HCT116 (cell line): ENCODE measurements around the gene GRB10. TPM values are rescaled to one million over a fixed set of nuclear protein-coding genes. Genes with fewer than 3 reads are reported as not detected.

ENCODE experiments used
- ATAC-seq: fragments of 200-7000 bp; cut with Tn5 transposase; 2 replicates; pipeline ENCODE4 v1.9.1; 2020; ENCODE audit warnings: mild to moderate bottlenecking, moderate library complexity
- BruUV-seq: library from RNA; stranded (reverse); fragments of 400-500 nt; replicated peaks from 2 replicates; lab custom pipeline; 2021; lab: Mats Ljungman, UMichigan
- CTCF ChIA-PET: fragments of 300-600 bp; sonication (Branson Sonifier 250); formaldehyde crosslinking; loops from one replicate; lab custom pipeline; 2021; ENCODE audit warnings: antibody characterized with exemption; lab: Charles Lee
- POLR2A ChIA-PET: fragments of 300-600, 350-600 bp; sonication (Branson Sonifier 250); formaldehyde crosslinking; loops from one replicate; lab custom pipeline; 2021; ENCODE audit warnings: antibody characterized with exemption; lab: Charles Lee
- RAD21 ChIA-PET, 2 experiments: fragments of 300-600 bp; sonication (Branson Sonifier 250); formaldehyde crosslinking; loops; one replicate each; lab custom pipeline; 2023; ENCODE audit warnings: low total read pairs in 2 of 2; ENCODE audit not compliant: uncharacterized antibody in 2 of 2, unreplicated experiment in 2 of 2, low non-redundant PET in 1 of 2; lab: Charles Lee
- DNase-seq: peaks from one replicate; pipeline ENCODE4 v3.0.0-alpha.2; 2010; ENCODE audit warnings: low read depth, low spot score
- H2AFZ ChIP-seq: fragments of 200-600 bp; shearing (Covaris generic), sonication (generic); 2 replicates; pipeline ENCODE4 v1.6.1; 2017; ENCODE audit warnings: low read depth, mixed run types, mixed read lengths, antibody characterized with exemption, low read length; ENCODE audit not compliant: poor library complexity, severe bottlenecking
- H3K27ac ChIP-seq: 2 replicates; pipeline ENCODE4 v1.5.1; 2012; ENCODE audit warnings: low read depth, low read length
- H3K27me3 ChIP-seq: fragments of 200-600 bp; sonication (generic); 2 replicates; pipeline ENCODE4 v1.6.1; 2016; ENCODE audit warnings: mixed run types, low read length, mixed read lengths; ENCODE audit not compliant: insufficient read depth
- H3K36me3 ChIP-seq, 2 experiments: fragments of 200-500 bp in 1 of 2; fragments of 200-600 bp in 1 of 2; sonication (Bioruptor generic) in 1 of 2; sonication (generic) in 1 of 2; 2 replicates each; pipeline versions ENCODE4 v1.5.1 to v1.6.1; 2014 to 2016; ENCODE audit warnings: low read length in 2 of 2, inconsistent platforms in 1 of 2, mixed read lengths in 1 of 2, mixed run types in 1 of 2; ENCODE audit not compliant: insufficient read depth in 2 of 2, control insufficient read depth in 1 of 2
- H3K4me1 ChIP-seq, 2 experiments: fragments of 200-600 bp in 1 of 2; sonication (generic) in 1 of 2; 2 replicates each; pipeline versions ENCODE4 v1.5.1 to v1.6.1; 2012 to 2017; ENCODE audit warnings: low read length in 2 of 2, inconsistent platforms in 1 of 2, mild to moderate bottlenecking in 1 of 2, mixed read lengths in 1 of 2, mixed run types in 1 of 2, moderate library complexity in 1 of 2; ENCODE audit not compliant: insufficient read depth in 2 of 2, control insufficient read depth in 1 of 2
- H3K4me2 ChIP-seq: fragments of 200-600 bp; sonication (generic); 2 replicates; pipeline ENCODE4 v1.6.1; 2017; ENCODE audit warnings: mixed run types, low read length, mixed read lengths
- H3K4me3 ChIP-seq, 2 experiments: fragments of 200-600 bp in 1 of 2; sonication (generic) in 1 of 2; replicated peaks in 1 of 2; 2 replicates each; pipeline ENCODE4 v1.5.1; 2011 to 2016; ENCODE audit warnings: low read length in 2 of 2, control low read depth in 1 of 2, low read depth in 1 of 2, mild to moderate bottlenecking in 1 of 2, mixed read lengths in 1 of 2, mixed run types in 1 of 2
- H3K79me2 ChIP-seq: fragments of 200-600 bp; sonication (generic); 2 replicates; pipeline ENCODE4 v1.6.1; 2017; ENCODE audit warnings: mild to moderate bottlenecking, mixed run types, low read length, moderate library complexity, mixed read lengths; ENCODE audit not compliant: insufficient read depth
- H3K9ac ChIP-seq: fragments of 200-600 bp; sonication (generic); 2 replicates; pipeline ENCODE4 v1.6.1; 2016; ENCODE audit warnings: low read length, mixed read lengths
- H3K9me2 ChIP-seq: fragments of 200-600 bp; sonication (generic), shearing (Covaris generic); 2 replicates; pipeline ENCODE4 v1.6.1; 2017; ENCODE audit warnings: mixed run types, mild to moderate bottlenecking, moderate library complexity; ENCODE audit not compliant: insufficient read depth
- H3K9me3 ChIP-seq, 2 experiments: fragments of 200-500 bp in 1 of 2; fragments of 200-600 bp in 1 of 2; sonication (Bioruptor generic) in 1 of 2; sonication (generic) in 1 of 2; 2 replicates each; pipeline ENCODE4 v1.6.1; 2014 to 2017; ENCODE audit warnings: low read length in 2 of 2, mixed read lengths in 2 of 2, inconsistent platforms in 1 of 2, low read depth in 1 of 2, mild to moderate bottlenecking in 1 of 2, mixed run types in 1 of 2, moderate library complexity in 1 of 2; ENCODE audit not compliant: control insufficient read depth in 1 of 2, insufficient read depth in 1 of 2
- H4K20me1 ChIP-seq: fragments of 200-600 bp; sonication (generic), shearing (Covaris generic); 2 replicates; pipeline ENCODE4 v1.6.1; 2017; ENCODE audit warnings: mixed run types, mild to moderate bottlenecking, moderate library complexity; ENCODE audit not compliant: insufficient read depth
- CEBPB ChIP-seq: IDR thresholded peaks from 2 replicates; pipeline ENCODE4 v1.6.1; 2012; ENCODE audit warnings: low read depth
- SIN3A ChIP-seq: IDR thresholded peaks from 2 replicates; pipeline ENCODE4 v1.6.1; 2012; ENCODE audit warnings: low read depth
- YY1 ChIP-seq: IDR thresholded peaks from 2 replicates; pipeline ENCODE4 v1.6.1; 2011; ENCODE audit warnings: low read length, low read depth, moderate library complexity, mild to moderate bottlenecking; ENCODE audit not compliant: insufficient replicate concordance; ENCODE audit errors: extremely low read depth
- ZFX ChIP-seq: fragments of 450-650 bp; IDR thresholded peaks from 2 replicates; pipeline ENCODE4 v1.6.1; 2017
- intact Hi-C: fragments of 100-400 bp; cut with micrococcal nuclease; formaldehyde crosslinking; loops from 2 replicates; pipeline ENCODE4 v1.10.0; 2022
- total RNA-seq: library from RNA; stranded (reverse); gene quantifications from one replicate; pipeline ENCODE4 v1.2.1, GENCODE V29; 2021; ENCODE audit not compliant: unreplicated experiment

The GRB10 gene
- total RNA-seq, 1 experiment from 2014 or later, result 37.3 TPM

- no peak for TF ChIP-seq SIN3A
- RAD21 ChIA-PET, result no interaction called here
- Histone ChIP-seq H3K9ac (no peak overlapping the region), H3K9me3 (no peaks in the 10 kb centered on the region), H3K27ac (no peak overlapping the region), H3K4me2 (no peak overlapping the region), H4K20me1 (no peaks in the 10 kb centered on the region), H2AFZ (no peak overlapping the region), H3K4me3 (no peak overlapping the region), H3K36me3 (no peaks in the 10 kb centered on the region), H3K79me2 (no peaks in the 10 kb centered on the region), H3K27me3 (no peaks in the 10 kb centered on the region), H3K9me2 (no peaks in the 10 kb centered on the region), H3K4me1 (no peaks in the 10 kb centered on the region)
- BruUV-seq, result no TSS peak
- DNase-seq (no peak), ATAC-seq (no peak)
- CTCF ChIA-PET, result interaction anchor here (1.1 kb wide), 1 partner anchor 12 kb away, joined by 3 read pairs; no protein-coding TSS in a partner anchor
- intact Hi-C loops, result no loop called here
- POLR2A ChIA-PET, result no interaction called here
Measured at GRCh38 chr7:50646069-50646468, 136.6 kb downstream of the GRB10 start.

- no peak overlapping the region for H3K4me2 ChIP-seq
- H2AFZ ChIP-seq, result no peak overlapping the region
- H3K4me3 ChIP-seq, result no peak overlapping the region
- no peaks in the 10 kb centered on the region for H3K36me3 ChIP-seq
- no peak for DNase-seq
- H3K9me2 ChIP-seq, result no peaks in the 10 kb centered on the region
- RAD21 ChIA-PET, result no interaction called here
- H3K9me3 ChIP-seq, result no peaks in the 10 kb centered on the region
- POLR2A ChIA-PET, result no interaction called here
- no peaks in the 10 kb centered on the region for H3K27me3 ChIP-seq
- no peak overlapping the region for H3K9ac ChIP-seq
- intact Hi-C loops, result no loop called here
- no peak for ATAC-seq
- H3K79me2 ChIP-seq, result no peaks in the 10 kb centered on the region
- H3K27ac ChIP-seq, result no peak overlapping the region
- no TSS peak for BruUV-seq
- no peaks in the 10 kb centered on the region for H3K4me1 ChIP-seq
- TF ChIP-seq SIN3A (no peak), CEBPB (no peak), ZFX (no peak), YY1 (no peak)
- H4K20me1 ChIP-seq, result no peaks in the 10 kb centered on the region
- CTCF ChIA-PET, result no interaction called here
Measured at GRCh38 chr7:50645186-50645585, 137.5 kb downstream of the GRB10 start.
